ENCODE measurements around the gene HOXB8.
A peak's percentile ranks its signal among the peaks of the same experiment; 100 is the strongest.

Gene HOXB8

DNA sequence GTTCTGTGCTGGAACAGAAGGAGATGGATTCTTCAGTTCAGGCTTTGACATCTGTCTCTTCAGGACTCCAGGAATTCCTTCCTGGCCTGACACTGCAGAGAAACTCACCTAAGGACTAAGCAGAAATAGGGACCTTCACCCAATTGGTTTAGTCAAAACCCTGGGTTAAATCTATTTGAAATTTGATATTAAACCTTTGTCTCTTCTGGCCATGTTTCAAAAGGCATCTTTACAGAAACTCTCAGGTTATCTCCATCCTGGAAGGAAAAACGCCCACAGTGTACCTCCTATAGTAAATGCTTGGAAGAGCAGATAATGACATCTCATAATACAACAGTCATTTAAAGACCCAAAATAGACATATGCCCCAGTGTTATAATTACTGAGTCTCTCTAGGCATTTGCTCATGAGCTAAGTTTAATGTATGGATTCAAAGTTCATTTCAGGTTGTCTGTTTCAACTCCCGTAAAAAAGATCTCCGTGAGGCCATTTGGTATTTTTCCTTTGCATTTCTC, 31.3 kb downstream of the HOXB8 start:
- DNase-seq (ENCODE audit: low spot score), result no peak

DNA sequence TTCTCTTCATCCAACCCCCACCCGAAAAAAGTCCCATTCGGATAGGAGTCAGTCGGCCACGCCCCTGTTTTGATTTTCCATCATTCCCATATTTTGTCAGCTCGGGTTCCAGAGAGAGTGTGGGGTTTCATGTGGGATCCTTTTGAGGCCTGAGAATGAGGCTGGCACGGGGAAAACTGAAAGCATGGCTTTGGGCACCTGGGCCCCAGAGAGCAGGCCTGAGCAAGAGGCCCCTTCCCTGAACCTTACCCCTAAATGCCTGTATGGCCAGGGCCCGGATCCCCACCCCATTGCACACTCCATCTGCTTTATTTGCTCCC, 32.4 kb downstream of the HOXB8 start:
- no peak for DNase-seq (ENCODE audit: low spot score)

DNA sequence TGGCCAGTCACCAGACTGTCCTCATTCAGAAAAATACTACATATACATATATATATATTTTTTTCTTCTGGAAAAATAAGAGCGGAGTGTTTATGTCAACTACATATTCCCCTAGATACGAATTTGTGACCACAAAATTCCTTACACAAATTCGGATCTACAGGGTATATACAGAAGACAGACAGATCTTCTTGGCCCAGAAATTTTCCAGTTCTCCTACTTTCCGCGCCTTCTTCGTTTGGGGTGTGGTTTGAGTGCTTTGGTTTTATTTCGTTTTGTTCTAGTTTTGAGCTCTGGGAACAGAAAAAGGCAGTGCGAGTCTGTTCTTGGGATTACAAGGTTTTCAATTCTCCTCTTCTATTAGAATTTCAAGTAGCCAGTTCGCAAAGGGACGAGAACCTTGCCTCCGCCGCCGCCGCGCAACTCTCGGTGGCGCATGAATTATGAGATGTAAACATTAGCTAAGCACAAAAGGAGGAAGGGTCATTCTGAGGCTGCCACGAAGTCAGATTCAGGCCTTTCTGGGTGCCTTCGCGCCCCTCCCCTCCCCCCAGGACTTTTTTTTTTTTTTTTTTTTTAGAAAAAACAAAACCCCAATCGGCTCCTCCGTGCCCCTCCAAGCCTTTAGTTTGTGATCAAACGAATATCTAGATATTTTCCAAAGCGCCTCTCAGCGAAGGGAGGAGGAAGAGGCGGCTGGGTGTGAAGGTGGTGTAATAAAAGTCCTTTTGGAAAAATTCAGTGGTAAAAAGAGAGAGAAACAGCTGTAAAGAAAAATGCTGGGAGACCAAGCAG, 35.1 kb downstream of the HOXB8 start:
- no peak for DNase-seq (ENCODE audit: low spot score)

DNA sequence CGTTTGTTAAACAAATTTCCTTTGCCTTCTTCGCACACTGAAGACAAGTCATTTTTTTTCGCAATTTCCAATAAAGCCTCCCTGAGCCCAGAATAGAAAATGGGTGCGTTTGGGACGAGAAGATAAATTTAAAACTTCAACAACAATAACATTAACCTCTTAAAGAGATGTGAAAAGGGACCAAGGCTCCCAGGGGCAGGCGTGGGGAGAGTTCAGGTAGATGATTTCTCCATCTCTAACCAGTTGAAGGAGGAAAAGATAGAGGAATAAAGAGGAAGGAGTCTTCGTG, 35.7 kb downstream of the HOXB8 start:
- DNase-seq (ENCODE audit: low spot score), result no peak

DNA sequence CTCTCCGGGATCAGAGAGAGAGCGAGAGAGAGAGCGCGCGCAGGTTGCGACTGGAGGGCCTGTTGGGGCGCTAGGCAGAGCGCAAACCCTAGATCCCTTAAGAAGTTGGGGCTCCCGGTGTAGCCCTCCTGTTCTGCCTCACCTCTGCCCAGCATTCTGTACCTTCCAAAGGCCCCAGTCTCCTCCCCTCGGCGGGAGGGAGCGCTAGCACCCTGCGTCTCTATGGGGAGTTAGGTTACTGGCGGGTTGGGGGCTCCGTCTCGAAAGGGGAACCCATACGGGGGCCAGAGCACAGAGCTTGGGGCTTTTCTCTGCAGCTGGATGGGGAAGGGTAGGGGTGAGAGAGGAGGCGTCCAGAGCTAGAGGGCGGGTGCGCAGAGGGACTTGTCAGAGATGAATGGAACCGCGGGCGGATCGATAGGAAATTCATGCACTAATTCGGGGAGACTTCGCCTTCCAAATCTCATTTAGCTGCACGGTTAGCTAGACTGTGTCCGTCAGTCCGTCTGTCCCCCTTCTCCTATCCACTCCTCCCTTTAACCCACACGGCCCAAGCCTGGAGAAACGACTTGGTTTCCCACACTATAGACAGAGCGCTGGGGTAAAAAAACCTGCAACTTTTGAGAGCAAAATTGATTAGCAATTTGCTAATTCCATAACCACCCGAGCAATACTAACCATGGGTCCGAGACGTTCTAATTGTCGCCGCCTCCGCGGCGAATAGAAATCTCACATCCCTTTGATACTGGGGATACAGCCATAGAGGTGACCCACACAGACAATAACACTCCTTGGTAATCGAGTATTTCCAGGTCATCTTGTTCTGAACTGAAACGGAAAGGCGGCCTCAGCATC, 36.2 kb downstream of the HOXB8 start:
- DNase-seq (ENCODE audit: low spot score), result no peak

DNA sequence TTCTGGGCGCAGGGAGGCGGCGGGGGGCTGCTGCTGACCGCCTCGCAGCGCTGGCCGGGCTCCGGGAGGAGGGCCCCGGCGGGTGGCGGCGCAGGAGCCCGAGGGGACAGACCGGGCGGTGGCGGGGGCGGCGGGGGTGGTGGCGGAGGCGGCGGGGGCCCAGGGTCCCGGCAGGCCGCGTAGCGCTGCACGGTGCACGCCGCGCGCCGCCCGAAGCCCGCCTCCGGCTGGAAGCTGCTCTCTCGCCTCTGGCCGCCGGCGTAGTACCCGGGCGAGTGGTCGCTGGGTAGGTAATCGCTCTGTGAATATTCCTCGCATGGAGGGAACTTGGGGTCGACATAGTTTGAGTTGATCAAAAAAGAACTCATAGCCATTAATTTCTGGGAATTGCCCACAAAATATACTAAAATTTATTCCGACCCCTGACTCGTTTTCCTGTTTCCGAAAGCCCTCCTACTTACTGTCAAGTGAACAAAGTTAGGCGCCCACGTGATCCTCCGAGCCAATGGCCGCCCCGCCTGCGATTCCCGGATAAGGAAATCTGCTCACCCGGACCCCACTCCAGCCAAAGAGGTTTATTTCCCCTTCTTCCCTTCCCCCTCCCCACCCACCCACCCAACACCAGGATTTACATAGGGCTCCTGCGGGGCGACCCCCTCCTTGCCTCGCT, 37.0 kb downstream of the HOXB8 start, which contains the start of gene HOXB4:
Gene HOXB4, minus strand, starts transcription at position 405 of the 670 bp plus-strand sequence. Its CDS starts 31 bp downstream, at position 374.
- peak; percentile 2 for DNase-seq (ENCODE audit: low spot score)

DNA sequence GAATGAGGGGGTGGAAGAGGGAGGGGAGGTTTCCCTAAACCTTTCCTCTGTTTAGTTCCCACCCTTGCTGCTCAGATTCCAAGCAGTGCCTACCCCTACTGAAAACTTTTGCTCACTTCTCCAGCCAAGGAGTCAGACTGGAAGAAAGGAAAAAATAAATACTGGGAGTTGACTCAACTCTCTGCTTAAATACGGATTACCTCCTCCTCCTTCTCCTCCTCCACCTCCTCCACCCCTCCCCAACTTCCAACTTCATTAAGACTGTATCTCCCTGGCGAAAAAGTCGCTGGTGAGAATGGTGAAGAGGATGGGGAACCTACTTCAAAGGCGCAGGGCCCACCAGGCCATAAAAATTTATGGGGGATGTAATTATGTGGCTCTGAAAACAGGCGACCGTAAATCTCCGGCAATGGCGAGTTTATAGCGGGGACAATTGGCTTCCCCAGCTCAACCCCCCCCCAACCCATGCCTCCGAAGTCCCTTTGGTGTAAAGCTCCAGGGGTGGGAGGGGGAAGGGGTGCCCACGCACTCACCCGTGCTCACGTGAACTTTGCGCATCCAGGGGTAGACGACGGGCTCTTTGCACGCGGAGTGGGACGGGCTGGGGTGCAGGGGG, 37.7 kb downstream of the HOXB8 start:
- no peak for DNase-seq (ENCODE audit: low spot score)

DNA sequence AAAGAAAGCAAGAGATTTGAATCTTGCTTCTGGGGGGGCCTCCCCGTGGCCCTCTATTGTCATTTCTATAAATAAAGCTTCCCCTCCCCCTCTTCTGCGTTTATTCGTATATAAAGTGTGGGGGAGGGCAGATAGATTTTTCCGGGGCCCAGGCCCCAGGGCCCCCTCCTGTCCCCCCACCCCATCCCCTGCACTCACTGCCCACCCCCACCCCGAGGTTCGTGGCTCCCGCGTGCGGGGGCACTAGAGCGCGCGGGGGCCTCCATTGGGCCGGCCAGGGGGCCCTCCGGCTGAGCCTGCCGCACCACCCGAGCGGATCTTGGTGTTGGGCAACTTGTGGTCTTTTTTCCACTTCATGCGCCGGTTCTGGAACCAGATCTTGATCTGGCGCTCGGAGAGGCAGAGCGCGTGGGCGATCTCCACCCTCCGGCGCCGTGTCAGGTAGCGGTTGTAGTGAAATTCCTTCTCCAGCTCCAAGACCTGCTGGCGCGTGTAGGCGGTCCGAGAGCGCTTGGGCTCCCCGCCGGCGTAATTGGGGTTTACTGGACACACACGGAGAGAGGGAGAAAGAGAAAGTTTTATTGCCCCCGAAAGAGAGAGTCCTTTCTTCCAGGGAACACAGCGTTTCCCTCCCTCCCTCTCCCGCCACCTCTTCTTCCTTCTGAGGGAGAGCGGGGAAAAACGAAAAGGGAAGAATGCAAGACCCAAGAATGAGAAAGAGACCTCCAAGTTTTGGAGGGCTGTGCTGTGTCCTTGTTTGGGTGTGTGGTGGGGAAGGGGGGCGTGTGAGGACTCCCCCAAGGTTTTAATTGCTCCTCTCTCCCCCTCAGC, 38.4 kb downstream of the HOXB8 start:
- DNase-seq (ENCODE audit: low spot score), result no peak

DNA sequence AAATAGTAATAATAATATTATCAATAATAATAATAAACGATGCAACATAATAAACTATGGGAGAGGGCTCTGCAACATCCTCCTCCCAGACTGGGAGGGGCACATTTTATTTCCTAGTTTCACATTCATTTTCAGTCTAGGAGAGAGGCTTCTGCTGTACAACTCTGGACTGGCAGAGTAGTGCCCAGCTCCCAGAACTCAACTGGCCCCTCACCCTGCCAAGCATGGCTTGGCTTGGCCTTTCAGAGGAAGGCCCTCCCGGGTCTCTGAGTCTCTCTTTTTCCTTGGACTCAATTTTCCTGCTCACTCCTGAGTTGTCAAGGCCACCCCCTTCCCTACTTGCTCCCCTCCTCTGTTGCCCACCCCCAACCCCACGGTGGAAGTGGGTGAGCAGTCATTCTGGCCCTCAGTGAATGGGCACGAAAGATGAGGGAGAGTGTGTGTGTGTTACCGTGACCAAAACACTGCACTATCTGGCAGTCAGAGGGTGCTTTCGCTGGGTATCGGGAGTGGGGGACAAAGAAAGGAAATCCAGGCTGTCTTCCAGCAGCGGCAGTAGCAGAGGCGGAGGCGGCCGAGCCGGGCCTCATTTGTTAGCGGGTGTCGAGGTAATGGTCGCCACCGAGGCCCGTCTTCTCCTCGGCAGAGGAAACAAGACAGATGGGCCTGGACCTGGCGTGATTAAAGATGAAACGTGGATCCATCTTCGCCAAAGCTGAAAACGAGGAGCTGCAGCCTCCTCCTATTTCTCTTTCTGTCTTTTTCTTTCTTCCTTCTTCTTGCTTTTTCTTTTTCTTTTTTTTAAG, 39.2 kb downstream of the HOXB8 start:
- DNase-seq (ENCODE audit: low spot score), result no peak

DNA sequence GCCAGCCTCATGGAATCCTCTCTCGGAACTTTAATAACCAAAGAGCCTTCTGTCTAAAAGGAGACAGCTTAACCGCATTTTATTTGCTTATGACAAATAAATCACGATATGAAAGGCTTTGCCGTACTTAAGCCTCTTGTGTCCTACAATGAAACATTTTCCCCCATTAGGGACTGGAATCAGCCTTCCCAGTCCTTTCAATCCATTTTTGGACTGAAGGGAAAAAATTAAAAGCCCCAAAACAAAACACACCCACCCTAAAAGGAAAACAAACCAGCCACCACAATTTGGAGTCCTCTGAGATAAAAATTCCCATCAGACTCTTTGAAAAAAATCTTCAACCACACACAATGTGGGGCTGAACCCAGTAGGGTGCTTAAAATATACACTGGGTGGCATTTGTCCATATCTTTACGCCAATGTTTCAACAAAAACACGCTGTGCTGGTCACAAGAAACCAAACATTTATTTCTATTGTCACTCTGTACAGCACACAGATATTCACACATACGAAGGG, 40.0 kb downstream of the HOXB8 start:
- no peak for DNase-seq (ENCODE audit: low spot score)

DNA sequence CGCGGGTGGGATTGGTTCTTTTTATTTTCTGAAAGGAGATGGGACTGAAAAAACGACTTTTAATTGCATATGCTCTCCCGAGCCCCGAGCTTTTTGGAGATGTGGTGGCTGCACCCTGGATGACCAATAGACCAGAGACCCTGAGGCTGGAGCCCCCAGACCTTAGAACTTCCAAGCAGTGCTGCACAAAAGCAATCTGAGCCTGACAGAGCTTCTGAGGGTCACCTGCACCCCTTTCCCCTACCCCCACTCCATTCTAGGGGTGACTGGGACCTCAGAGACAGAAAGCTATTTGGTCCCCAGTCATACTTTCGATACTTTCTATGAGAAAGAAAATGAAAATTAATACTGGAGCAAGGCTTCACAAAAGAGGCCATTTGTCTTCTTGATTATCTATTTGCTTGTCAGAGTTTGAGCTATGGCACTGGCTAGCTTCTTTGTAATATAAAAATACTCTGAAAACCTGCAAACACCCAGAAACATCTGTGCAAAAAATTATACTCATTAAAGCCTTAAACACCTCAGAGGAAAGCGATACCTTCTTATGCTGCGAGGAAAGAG, 40.5 kb downstream of the HOXB8 start:
- no peak for DNase-seq (ENCODE audit: low spot score)

DNA sequence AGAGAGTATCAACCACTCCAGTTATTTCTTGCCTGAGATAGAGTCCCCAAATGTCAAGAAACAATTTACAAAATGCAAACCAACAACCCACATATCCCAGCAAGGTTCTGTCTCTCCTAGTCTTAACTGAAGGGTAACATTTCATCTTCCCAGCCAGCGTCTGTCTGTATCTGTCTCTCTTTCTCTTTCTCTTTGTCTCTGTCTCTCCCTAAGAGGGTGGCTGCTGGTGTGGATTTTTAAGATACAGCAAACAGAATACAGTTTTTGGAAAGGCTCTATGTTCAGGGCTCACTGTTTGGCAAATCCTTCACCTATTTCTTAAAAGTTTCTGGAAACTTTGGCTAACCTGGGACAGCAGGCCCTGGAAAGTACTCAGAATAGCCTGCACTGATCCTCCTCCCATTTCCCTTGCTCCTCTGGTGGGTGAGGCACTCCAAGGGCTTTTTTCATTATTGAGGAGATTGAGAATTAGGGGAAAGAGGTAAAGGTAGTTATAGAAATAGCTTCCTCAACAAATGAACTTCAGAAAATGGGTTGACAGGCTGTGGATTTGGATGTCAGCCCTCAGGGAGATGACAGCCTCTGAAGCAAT, 43.2 kb downstream of the HOXB8 start:
- no peak for DNase-seq (ENCODE audit: low spot score)

DNA sequence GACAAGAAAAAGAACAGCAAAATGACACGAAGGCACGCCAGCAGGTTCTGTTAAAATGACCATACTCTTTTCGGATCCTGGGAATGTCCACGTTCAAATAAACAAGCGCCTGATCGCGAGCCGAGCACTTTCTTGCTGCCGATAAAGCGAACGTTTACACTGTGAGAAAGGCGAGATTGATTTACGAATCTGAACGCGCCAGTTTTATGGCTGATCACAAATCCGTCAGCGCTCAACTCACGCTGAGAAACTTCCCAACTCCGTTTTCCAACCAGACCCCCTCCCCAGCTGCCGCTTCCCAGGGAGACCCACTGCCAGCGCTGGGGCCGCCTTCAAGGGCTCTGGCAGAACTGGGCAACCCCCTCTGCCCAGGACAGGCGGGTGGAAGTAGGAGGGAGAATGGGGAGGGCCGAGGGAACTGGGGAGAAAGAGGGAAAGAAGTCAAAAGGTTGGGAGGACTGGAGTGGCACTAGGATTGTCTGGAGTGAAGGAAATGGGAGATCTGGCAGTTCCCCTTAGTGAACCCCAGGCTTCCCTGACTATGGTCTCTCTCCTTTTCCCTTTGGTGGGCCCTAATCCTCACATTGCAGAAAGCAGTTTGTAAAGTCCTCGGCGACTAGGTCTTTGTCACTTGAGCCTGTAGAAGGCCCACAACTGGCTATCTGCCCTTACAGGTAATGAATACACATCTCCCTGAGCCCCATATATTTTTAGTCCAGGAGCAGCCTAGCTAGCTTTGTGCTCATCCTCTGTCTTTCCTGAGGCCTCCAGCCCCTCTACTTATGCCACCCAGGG, 43.9 kb downstream of the HOXB8 start:
- no peak for DNase-seq (ENCODE audit: low spot score)

DNA sequence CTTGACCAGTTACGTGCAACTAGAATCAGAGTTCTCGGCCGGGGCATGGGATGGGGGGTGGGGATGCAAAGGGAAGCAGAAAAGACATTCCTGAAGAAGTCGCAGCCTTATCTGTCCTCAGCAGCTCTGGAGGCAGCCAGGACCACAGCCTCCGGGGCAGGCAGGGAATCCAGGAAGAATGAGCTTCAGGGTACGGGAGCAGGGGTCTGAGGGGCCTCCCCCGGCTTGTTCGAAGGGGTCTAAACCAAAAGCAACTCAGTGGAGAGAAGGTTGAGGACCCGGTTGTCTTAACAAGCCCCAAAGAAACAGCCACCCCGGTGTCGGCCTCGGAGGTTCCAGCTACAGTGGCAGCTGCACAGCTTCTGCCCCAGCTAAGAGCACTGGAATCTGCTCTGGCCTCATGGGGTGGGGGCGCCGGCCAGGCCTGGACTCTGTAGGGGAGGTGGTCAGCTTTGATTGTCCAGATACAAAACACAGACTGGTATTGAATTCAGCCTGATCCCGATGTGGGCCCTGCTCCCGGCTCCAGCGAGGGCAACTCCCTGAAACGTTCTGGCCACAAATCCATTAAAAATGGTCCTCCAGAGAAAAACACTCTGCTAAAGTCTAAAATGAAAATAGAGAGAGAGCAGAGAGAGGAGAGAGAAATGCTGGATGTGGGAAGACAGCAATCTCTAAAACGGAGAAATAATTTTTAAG, 44.6 kb downstream of the HOXB8 start:
- no peak for DNase-seq (ENCODE audit: low spot score)

DNA sequence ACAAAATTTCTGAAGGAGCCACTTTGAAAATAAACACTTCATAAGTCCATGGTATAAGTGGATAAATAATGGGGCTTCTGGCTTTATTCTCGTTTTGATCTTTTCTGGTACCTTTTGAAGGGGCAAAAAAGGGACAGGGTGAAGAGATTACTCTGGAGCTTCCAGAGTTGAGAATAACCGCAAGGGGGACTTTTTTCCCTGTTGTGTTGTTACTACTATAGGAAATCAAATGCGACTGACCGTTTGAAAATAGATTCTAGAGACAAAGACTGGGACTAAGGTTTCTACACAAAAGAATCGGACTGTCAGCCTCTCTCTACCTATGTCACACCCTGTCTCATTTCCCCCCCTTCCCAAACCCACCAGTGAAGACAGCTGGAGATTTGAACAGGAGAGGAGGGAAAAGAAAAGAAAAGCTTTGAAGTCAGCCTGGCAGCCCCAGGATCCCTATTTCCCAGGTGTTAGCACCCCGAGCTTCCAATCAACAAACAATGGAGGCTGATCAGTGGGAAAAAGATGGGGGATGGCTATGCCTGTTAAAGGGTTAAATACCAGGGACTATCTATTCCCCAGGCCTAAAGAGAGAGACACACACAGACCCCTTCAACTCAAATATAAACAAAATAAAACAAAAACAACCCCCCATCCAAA, 45.3 kb downstream of the HOXB8 start:
- DNase-seq (ENCODE audit: low spot score), result no peak

DNA sequence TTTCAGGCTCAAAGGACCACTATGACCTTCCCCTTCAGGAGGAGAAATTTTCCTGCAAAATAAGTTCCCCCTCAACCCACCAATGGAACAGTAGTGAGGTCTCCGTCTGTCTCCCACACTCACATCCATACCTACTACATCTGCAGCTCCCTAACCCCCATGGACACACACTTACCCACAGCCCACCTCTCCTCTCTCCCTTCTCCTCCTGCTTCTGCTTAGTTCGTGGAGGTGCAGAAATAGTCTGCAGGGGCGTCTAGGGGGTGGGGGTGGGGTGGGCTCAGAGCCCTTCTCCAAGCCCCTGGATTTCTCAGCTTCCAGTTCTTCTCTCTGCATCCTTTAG, 45.9 kb downstream of the HOXB8 start:
- no peak for DNase-seq (ENCODE audit: low spot score)

DNA sequence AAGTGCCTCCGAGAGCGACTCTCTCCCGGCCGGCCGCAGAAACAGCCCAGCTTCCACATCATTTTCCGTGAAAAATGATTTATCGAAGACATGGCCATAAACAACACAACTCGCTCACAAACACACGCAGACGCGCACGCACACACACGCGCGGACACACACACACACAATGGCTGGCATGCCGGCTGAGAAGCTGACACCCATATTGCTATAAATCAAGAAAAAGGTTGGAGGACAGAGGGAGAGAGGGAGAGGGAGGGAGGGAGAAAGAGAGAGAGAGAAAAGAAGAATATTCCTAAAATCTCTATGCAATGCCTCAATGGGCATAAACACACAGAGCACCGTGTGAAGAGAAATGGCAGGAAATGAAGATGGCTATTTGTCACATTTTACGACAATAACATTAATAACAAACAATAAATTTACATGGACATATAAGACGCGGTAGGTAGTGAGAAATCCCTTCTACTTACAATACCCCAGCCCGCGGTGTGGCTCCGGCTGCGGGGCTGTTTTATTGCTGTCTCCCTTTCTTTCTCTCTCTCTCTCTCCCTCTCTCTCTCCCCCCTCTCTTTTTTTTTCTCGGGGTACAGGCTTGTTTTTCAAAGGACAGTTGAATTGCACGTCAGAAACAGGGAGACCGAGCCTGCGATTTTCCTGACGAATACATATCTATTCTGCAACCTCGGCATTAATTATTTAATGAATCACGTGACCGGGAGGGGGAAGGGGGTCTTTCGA, 46.4 kb downstream of the HOXB8 start:
- DNase-seq (ENCODE audit: low spot score), result no peak

All from putamen (tissue), 1 donor.